Measurements from ENCODE around the gene ZCCHC4.

GRCh38 chr4:25308761-25309160 lies 3.8 kb upstream of the ZCCHC4 start:
- TF ChIP-seq, protein P1, sequence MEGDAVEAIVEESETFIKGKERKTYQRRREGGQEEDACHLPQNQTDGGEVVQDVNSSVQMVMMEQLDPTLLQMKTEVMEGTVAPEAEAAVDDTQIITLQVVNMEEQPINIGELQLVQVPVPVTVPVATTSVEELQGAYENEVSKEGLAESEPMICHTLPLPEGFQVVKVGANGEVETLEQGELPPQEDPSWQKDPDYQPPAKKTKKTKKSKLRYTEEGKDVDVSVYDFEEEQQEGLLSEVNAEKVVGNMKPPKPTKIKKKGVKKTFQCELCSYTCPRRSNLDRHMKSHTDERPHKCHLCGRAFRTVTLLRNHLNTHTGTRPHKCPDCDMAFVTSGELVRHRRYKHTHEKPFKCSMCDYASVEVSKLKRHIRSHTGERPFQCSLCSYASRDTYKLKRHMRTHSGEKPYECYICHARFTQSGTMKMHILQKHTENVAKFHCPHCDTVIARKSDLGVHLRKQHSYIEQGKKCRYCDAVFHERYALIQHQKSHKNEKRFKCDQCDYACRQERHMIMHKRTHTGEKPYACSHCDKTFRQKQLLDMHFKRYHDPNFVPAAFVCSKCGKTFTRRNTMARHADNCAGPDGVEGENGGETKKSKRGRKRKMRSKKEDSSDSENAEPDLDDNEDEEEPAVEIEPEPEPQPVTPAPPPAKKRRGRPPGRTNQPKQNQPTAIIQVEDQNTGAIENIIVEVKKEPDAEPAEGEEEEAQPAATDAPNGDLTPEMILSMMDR (IDR thresholded peaks at IDR 0.05; ENCODE audit: control extremely low read depth in 1 of 3, insufficient read depth in 1 of 3, low read depth in 1 of 3, low read length in 3 of 3): no peak
- TF ChIP-seq EP300 (IDR thresholded peaks at IDR 0.05; ENCODE audit: borderline replicate concordance in 1 of 2, low read depth in 2 of 2, low read length in 2 of 2): no peak
- TF ChIP-seq POLR2AphosphoS5 (IDR thresholded peaks at IDR 0.05; ENCODE audit: low read depth, low read length): no peak
- TF ChIP-seq, protein P2, sequence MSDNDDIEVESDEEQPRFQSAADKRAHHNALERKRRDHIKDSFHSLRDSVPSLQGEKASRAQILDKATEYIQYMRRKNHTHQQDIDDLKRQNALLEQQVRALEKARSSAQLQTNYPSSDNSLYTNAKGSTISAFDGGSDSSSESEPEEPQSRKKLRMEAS (IDR thresholded peaks at IDR 0.05): no peak
- no peak for TF ChIP-seq SAP30 (IDR thresholded peaks at IDR 0.05; ENCODE audit: insufficient read depth, insufficient replicate concordance, low read length)
- TF ChIP-seq SRF (IDR thresholded peaks at IDR 0.05; ENCODE audit: low read depth, low read length): no peak
- no peak for TF ChIP-seq GABPA (IDR thresholded peaks at IDR 0.05; ENCODE audit: borderline replicate concordance, insufficient read depth, low read length)
- no peak for TF ChIP-seq BRCA1 (IDR thresholded peaks at IDR 0.05; ENCODE audit: low read depth, low read length)
- no peak for TF ChIP-seq HDAC2 (IDR thresholded peaks at IDR 0.05; ENCODE audit: borderline replicate concordance in 1 of 2, low read depth in 2 of 2, low read length in 2 of 2)
- no peak for TF ChIP-seq CREB1 (IDR thresholded peaks at IDR 0.05)
- no peak for TF ChIP-seq JUN (IDR thresholded peaks at IDR 0.05; ENCODE audit: low read depth, low read length)
- TF ChIP-seq, protein P3, sequence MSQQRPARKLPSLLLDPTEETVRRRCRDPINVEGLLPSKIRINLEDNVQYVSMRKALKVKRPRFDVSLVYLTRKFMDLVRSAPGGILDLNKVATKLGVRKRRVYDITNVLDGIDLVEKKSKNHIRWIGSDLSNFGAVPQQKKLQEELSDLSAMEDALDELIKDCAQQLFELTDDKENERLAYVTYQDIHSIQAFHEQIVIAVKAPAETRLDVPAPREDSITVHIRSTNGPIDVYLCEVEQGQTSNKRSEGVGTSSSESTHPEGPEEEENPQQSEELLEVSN (IDR thresholded peaks at IDR 0.05): no peak
